ENCODE results near the gene SPRR2D.

SPRR2D gene

GRCh38 chr1:153000294-153000693 is 40.6 kb downstream of the SPRR2D start:
- Histone ChIP-seq H3K79me2 (ENCODE audit: insufficient read depth, low read depth) (no peaks in the 10 kb centered on the region), H3K36me3 (ENCODE audit: insufficient read depth) (no peaks in the 10 kb centered on the region), H3K27me3 (ENCODE audit: insufficient read depth, low read depth) (no peaks in the 10 kb centered on the region), H3K4me1 (ENCODE audit: low read depth, poor library complexity, severe bottlenecking) (no peaks in the 10 kb centered on the region), H3K4me3 (IDR thresholded peaks at IDR 0.05; ENCODE audit: insufficient read depth, low read depth, low read length) (no peak overlapping the region), H3K4me2 (no peak overlapping the region), H4K20me1 (ENCODE audit: insufficient read depth) (no peaks in the 10 kb centered on the region), H3K9ac (no peak overlapping the region), H3K27ac (no peak overlapping the region), H2AFZ (ENCODE audit: low read depth) (no peak overlapping the region)
- TF ChIP-seq CTCF (conservative IDR thresholded peaks at IDR 0.05; ENCODE audit: low read depth, low read length): no peak

GRCh38 chr1:152999818-153000217 is 41.1 kb downstream of the SPRR2D start:
- H3K4me2 ChIP-seq: no peak overlapping the region
- no peaks in the 10 kb centered on the region for H3K79me2 ChIP-seq (ENCODE audit: insufficient read depth, low read depth)
- no peak overlapping the region for H2AFZ ChIP-seq (ENCODE audit: low read depth)
- no peak for TF ChIP-seq CTCF (conservative IDR thresholded peaks at IDR 0.05; ENCODE audit: low read depth, low read length)
- no peak overlapping the region for H3K4me3 ChIP-seq (IDR thresholded peaks at IDR 0.05; ENCODE audit: insufficient read depth, low read depth, low read length)
- no peak overlapping the region for H3K9ac ChIP-seq
- no peaks in the 10 kb centered on the region for H3K27me3 ChIP-seq (ENCODE audit: insufficient read depth, low read depth)
- H3K27ac ChIP-seq: no peak overlapping the region
- H4K20me1 ChIP-seq (ENCODE audit: insufficient read depth): no peaks in the 10 kb centered on the region
- H3K4me1 ChIP-seq (ENCODE audit: low read depth, poor library complexity, severe bottlenecking): no peaks in the 10 kb centered on the region
- no peaks in the 10 kb centered on the region for H3K36me3 ChIP-seq (ENCODE audit: insufficient read depth)

- no peak for TF ChIP-seq CTCF (conservative IDR thresholded peaks at IDR 0.05; ENCODE audit: low read depth, low read length)
- H3K27ac ChIP-seq: no peak overlapping the region
Measured at GRCh38 chr1:152998476-152998875, 42.4 kb downstream of the SPRR2D start.

DNA sequence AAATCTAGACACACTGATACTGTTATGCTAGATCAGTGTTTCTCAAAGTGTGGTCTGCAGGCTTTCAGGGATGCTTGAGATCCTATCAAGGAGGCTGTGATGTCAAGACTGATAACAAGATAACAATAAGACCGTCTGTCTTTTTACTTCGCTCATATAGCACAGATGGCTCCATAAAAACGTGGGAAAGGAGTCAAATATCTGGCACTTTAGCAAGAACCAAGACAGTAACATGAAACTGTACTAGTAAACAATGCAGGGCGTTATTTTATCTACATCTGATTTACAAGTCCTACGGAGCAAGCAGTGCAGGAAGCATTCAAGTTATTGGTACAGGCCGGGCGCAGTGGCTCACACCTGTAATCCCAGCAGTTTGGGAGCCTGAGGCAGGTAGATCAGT is 43.0 kb downstream of the SPRR2D start:
- no peak for TF ChIP-seq CTCF (conservative IDR thresholded peaks at IDR 0.05; ENCODE audit: low read depth, low read length)
- Histone ChIP-seq H3K36me3 (ENCODE audit: insufficient read depth) (no peaks in the 10 kb centered on the region), H2AFZ (ENCODE audit: low read depth) (no peak overlapping the region), H3K4me1 (ENCODE audit: low read depth, poor library complexity, severe bottlenecking) (no peaks in the 10 kb centered on the region), H3K4me2 (no peak overlapping the region), H4K20me1 (ENCODE audit: insufficient read depth) (no peaks in the 10 kb centered on the region), H3K27ac (no peak overlapping the region), H3K9ac (no peak overlapping the region), H3K4me3 (IDR thresholded peaks at IDR 0.05; ENCODE audit: insufficient read depth, low read depth, low read length) (no peak overlapping the region), H3K27me3 (ENCODE audit: insufficient read depth, low read depth) (no peaks in the 10 kb centered on the region), H3K79me2 (ENCODE audit: insufficient read depth, low read depth) (no peaks in the 10 kb centered on the region)

More at GRCh38 chr1:152998476-152998875, 42.4 kb downstream of the SPRR2D start:
- H2AFZ ChIP-seq (ENCODE audit: low read depth): no peak overlapping the region
- no peak overlapping the region for H3K4me3 ChIP-seq (IDR thresholded peaks at IDR 0.05; ENCODE audit: insufficient read depth, low read depth, low read length)
- H3K4me1 ChIP-seq (ENCODE audit: low read depth, poor library complexity, severe bottlenecking): no peaks in the 10 kb centered on the region
- no peak overlapping the region for H3K4me2 ChIP-seq
- no peaks in the 10 kb centered on the region for H3K27me3 ChIP-seq (ENCODE audit: insufficient read depth, low read depth)
- no peaks in the 10 kb centered on the region for H3K79me2 ChIP-seq (ENCODE audit: insufficient read depth, low read depth)
- H3K36me3 ChIP-seq (ENCODE audit: insufficient read depth): no peaks in the 10 kb centered on the region
- no peaks in the 10 kb centered on the region for H4K20me1 ChIP-seq (ENCODE audit: insufficient read depth)
- no peak overlapping the region for H3K9ac ChIP-seq

All from KMS-11 (cell line).